GM19372 (cell line): ENCODE data around the gene TLK1.

Experiments used
- ATAC-seq: cut with Tn5 transposase; IDR thresholded peaks from one replicate; pipeline ENCODE4 v1.9.1; 2021; ENCODE audit warnings: mild to moderate bottlenecking, low read depth, moderate library complexity; ENCODE audit not compliant: unreplicated experiment

Gene TLK1

GRCh38 chr2:171160119-171160955 lies at the start of gene TLK1:
Gene TLK1 (minus strand): TSS chr2:171160893. CDS start chr2:171160428, 465 bp downstream.
- peak; percentile 58 for ATAC-seq

GRCh38 chr2:171210216-171210863 lies 49.6 kb upstream of the TLK1 start:
- no peak for ATAC-seq

- no peak for ATAC-seq
These were observed 48.0 kb upstream of the TLK1 start for GRCh38 chr2:171208657-171209056.

- ATAC-seq, result no peak
These were observed 45.9 kb upstream of the TLK1 start for GRCh38 chr2:171206422-171207115.

GRCh38 chr2:171205551-171205950 lies 44.9 kb upstream of the TLK1 start:
- ATAC-seq, result no peak

GRCh38 chr2:171201767-171202166 lies 41.1 kb upstream of the TLK1 start:
- ATAC-seq, result no peak

GRCh38 chr2:171201271-171201670 lies 40.6 kb upstream of the TLK1 start:
- ATAC-seq, result no peak

- ATAC-seq, result no peak
These were observed 39.8 kb upstream of the TLK1 start for GRCh38 chr2:171200469-171200868.

GRCh38 chr2:171191021-171191420 lies 30.3 kb upstream of the TLK1 start:
- ATAC-seq, result no peak

GRCh38 chr2:171187819-171188218 lies 27.1 kb upstream of the TLK1 start:
- no peak for ATAC-seq

- no peak for ATAC-seq
These were observed 26.5 kb upstream of the TLK1 start for GRCh38 chr2:171187177-171187576.

- ATAC-seq, result no peak
These were observed 25.2 kb upstream of the TLK1 start for GRCh38 chr2:171185941-171186340.

GRCh38 chr2:171185165-171185818 lies 24.6 kb upstream of the TLK1 start:
- ATAC-seq, result no peak

- no peak for ATAC-seq
These were observed 20.7 kb upstream of the TLK1 start for GRCh38 chr2:171181064-171182049.

- ATAC-seq, result no peak
These were observed 19.7 kb upstream of the TLK1 start for GRCh38 chr2:171180229-171180930.

GRCh38 chr2:171178993-171179392 lies 18.3 kb upstream of the TLK1 start:
- ATAC-seq, result no peak

GRCh38 chr2:171176516-171176915 lies 15.8 kb upstream of the TLK1 start:
- ATAC-seq, result no peak

- no peak for ATAC-seq
These were observed 13.4 kb upstream of the TLK1 start for GRCh38 chr2:171174075-171174474.

- no peak for ATAC-seq
These were observed 12.4 kb upstream of the TLK1 start for GRCh38 chr2:171173087-171173486.
